ENCODE results near the gene BANF1. TPM values are rescaled to one million over a fixed set of nuclear protein-coding genes. Genes with fewer than 3 reads are reported as not detected.

The BANF1 gene
- 17.5 and 26.5 TPM in 2 replicates for total RNA-seq

DNA sequence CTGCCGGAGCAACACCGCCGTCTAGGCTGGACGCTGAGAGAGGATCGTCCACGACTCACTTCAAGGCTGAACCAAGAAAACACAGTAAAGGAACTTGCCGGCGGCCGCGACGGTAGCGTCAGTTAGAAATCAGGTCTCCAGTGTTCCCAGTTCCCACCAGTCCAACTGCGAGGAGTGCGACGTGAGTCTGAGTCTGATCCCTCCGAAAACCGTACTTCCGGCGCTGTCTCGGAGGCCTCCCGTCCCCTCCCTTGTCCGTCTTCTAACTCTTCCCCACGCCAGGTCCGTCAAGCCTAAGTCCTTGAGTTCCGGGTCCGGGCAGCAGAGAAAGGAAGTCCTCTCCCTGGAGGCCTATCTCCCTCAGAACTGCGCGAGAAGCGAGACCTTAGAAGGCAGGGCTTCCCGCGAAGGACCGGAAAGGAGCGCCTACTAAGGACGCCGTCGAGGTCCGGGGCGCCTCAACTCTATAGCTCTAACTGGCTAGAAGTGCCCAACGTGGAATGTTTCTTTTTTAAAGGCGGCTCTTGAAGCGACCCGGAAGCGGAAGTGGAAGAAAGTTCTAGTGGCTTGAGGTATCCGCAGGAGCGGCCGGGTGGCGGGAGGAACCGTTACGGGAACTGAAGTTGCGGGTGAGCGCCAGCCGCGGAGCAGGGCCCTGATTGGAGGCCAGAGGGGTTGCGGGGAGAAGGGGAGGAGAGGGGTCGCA lies at the start of gene BANF1, which contains the start of gene EIF1AD:
BANF1 (plus strand) TSS at position 562 of the 706 bp plus-strand sequence. CDS start 748 bp downstream, outside the sequence.
EIF1AD (minus strand) TSS at position 216 of the 706 bp plus-strand sequence. CDS start 1,768 bp downstream, outside the sequence.

GRCh38 chr11:65961267-65962140 lies 40.8 kb upstream of the BANF1 start, which contains the start of gene SART1:
Gene SART1, plus strand, starts transcription at chr11:65961734. Its CDS starts 47 bp downstream, at chr11:65961781.

GRCh38 chr11:66011785-66012303 lies 9.5 kb downstream of the BANF1 start, which contains the start of gene CST6:
Gene CST6, plus strand, starts transcription at chr11:66012008. Its CDS starts 37 bp downstream, at chr11:66012045.

GRCh38 chr11:66026017-66026529 lies 23.8 kb downstream of the BANF1 start, which contains the start of gene CATSPER1:
Gene CATSPER1, minus strand, starts transcription at chr11:66026479. Its CDS starts 100 bp downstream, at chr11:66026379.

GRCh38 chr11:66048547-66049323 lies 46.4 kb downstream of the BANF1 start, which contains the start of gene GAL3ST3:
Gene GAL3ST3, minus strand, starts transcription at chr11:66049161. Its CDS starts 3,746 bp downstream, at chr11:66045415.

GRCh38 chr11:66051766-66052663 lies 49.7 kb downstream of the BANF1 start, which contains the start of gene SF3B2:
Gene SF3B2, plus strand, starts transcription at chr11:66052364. Its CDS starts 21 bp downstream, at chr11:66052385.

Other genes starting within 250 kb of the BANF1 start
- gene AP5B1, start 221.5 kb upstream of the BANF1 start, total RNA-seq: 7.1 and 10.6 TPM in 2 replicates
- not detected in 2 replicates for gene OVOL1, start 215.4 kb upstream of the BANF1 start, total RNA-seq
- gene SNX32, start 168.5 kb upstream of the BANF1 start, total RNA-seq: 1.2 and 3.1 TPM in 2 replicates
- gene CFL1, start 144.3 kb upstream of the BANF1 start, total RNA-seq: 951 and 1,471 TPM in 2 replicates
- gene MUS81, start 142.1 kb upstream of the BANF1 start, total RNA-seq: 47.6 and 51.9 TPM in 2 replicates
- 56.3 and 157 TPM in 2 replicates for gene EFEMP2, start 129.7 kb upstream of the BANF1 start, total RNA-seq
- not detected in 2 replicates for gene CTSW, start 122.7 kb upstream of the BANF1 start, total RNA-seq
- 204 and 244 TPM in 2 replicates for gene FIBP, start 114.0 kb upstream of the BANF1 start, total RNA-seq
- gene CCDC85B, start 111.8 kb upstream of the BANF1 start, total RNA-seq: 168 and 233 TPM in 2 replicates
- gene FOSL1, start 102.1 kb upstream of the BANF1 start, total RNA-seq: 19.9 and 24.3 TPM in 2 replicates
- gene C11orf68, start 83.4 kb upstream of the BANF1 start, total RNA-seq: 30.1 and 37.4 TPM in 2 replicates
- gene DRAP1, start 83.1 kb upstream of the BANF1 start, total RNA-seq: 255 and 434 TPM in 2 replicates
- 0.33 TPM in 1 of 2 replicates, not detected in the other for gene TSGA10IP, start 57.0 kb upstream of the BANF1 start, total RNA-seq
- 51.1 and 57.1 TPM in 2 replicates for gene SART1, start 40.8 kb upstream of the BANF1 start, total RNA-seq
- gene EIF1AD, start 346 bp upstream of the BANF1 start, total RNA-seq: 28.2 and 29.3 TPM in 2 replicates
- gene CST6, start 9.5 kb downstream of the BANF1 start, total RNA-seq: 0.17 TPM in 1 of 2 replicates, not detected in the other
- under 0.01 TPM in 1 of 2 replicates, not detected in the other for gene CATSPER1, start 24.0 kb downstream of the BANF1 start, total RNA-seq
- gene GAL3ST3, start 46.7 kb downstream of the BANF1 start, total RNA-seq: not detected in 2 replicates
- 163 and 165 TPM in 2 replicates for gene SF3B2, start 49.9 kb downstream of the BANF1 start, total RNA-seq
- 31.3 and 46.0 TPM in 2 replicates for gene PACS1, start 67.8 kb downstream of the BANF1 start, total RNA-seq